VCaP (cell line): ENCODE results near the gene TBC1D8.
A peak's percentile ranks its signal among the peaks of the same experiment; 100 is the strongest.

Experiments used
- H3K27ac ChIP-seq: fragments of 450-650 bp; 2 replicates; pipeline ENCODE4 v1.5.1; 2017
- TF ChIP-seq, protein P1 (sequence below): fragments of 450-650 bp; conservative IDR thresholded peaks from 2 replicates; pipeline ENCODE4 v1.5.1; 2017; ENCODE audit warnings: mild to moderate bottlenecking, moderate library complexity

The TBC1D8 gene

DNA sequence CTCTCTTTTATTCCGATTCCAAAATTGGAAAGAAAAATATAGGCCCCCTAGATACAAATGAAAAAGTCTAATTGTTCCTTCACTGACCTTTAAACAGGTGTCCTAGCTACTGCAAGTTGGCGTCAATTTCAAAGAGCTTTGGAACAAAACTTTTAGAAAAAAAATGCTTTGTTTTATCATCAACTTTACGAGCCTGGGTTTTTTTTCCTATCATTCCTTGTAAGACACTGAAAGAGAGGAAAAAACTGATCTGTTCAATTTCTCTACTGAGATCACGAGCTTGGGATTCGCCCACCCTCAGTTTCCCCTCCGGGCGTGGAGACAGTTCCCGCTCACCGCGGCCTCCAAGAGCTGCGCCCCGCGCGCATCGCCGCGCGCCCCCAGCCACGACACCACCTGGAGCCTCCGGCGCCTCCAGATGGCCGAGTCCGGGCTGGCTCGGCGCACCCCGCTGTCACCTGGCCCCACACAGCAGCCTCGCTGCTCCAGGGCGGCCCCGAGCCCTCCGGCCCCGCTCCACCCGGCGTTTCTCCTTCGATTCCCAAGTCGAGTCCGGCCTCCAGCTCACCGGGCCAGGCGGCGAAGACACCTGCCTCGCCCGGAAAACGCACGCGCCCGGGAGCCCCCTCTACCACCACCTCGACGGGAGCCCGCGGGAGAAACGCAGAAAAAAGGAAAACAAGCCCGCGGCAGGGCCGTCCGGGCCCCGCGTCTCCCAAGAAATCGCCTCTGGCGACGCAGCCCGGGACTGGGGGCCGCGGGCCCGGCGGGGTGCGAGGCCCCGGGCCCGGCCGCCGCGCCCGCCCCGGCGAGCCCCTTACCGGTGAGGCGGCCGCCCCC is 656 bp downstream of the TBC1D8 start:
- TF ChIP-seq, protein P1, sequence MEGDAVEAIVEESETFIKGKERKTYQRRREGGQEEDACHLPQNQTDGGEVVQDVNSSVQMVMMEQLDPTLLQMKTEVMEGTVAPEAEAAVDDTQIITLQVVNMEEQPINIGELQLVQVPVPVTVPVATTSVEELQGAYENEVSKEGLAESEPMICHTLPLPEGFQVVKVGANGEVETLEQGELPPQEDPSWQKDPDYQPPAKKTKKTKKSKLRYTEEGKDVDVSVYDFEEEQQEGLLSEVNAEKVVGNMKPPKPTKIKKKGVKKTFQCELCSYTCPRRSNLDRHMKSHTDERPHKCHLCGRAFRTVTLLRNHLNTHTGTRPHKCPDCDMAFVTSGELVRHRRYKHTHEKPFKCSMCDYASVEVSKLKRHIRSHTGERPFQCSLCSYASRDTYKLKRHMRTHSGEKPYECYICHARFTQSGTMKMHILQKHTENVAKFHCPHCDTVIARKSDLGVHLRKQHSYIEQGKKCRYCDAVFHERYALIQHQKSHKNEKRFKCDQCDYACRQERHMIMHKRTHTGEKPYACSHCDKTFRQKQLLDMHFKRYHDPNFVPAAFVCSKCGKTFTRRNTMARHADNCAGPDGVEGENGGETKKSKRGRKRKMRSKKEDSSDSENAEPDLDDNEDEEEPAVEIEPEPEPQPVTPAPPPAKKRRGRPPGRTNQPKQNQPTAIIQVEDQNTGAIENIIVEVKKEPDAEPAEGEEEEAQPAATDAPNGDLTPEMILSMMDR = no peak
- H3K27ac ChIP-seq = peak overlapping the region; percentile 82

DNA sequence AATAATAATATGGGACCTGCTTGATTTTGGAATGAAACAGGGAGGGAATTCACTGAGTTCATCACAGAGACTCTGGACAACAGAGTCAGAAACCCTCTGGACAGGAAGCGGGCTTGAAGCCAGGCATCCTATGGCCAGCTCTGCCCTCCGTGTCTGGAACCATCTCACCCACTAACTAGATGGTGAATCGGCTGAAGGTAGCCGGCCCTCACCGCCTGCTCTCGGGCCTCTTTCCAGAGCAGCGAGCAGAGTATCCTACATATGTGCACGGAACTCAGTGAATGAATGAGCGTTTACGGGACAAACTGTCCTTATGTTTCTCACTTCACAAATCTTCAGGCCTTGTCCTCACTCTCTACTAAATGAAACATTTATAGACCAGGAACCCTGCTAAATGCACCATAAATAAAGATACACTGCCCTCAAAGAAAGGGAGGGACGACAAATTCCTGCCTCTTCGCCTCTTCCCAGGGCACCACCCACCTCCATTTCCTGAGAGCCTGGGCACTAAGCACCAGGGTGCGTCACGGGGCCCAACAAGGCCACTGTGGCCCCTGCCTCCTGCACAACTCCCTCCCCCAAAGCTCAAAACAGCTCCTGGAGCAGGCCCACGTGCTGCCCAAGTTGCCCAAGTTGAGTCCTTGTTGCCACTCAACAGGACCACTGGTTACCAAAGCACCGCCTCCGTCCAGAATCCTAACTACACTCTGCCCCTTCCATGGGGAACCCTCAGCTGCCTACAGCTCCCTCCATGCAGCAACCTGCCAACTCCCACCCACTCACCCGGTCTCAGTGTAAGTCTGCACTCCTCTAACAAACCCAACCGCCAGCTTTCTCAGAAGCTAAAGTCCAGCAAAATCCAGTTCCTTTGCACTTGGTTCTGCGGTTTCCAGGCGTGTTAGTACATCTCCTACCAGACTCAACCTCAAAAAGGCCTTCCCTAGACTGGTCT is 1.7 kb downstream of the TBC1D8 start:
- TF ChIP-seq, protein P1 = no peak
- peak overlapping the region; percentile 82; the same call in 1 of the 2 replicates for H3K27ac ChIP-seq

DNA sequence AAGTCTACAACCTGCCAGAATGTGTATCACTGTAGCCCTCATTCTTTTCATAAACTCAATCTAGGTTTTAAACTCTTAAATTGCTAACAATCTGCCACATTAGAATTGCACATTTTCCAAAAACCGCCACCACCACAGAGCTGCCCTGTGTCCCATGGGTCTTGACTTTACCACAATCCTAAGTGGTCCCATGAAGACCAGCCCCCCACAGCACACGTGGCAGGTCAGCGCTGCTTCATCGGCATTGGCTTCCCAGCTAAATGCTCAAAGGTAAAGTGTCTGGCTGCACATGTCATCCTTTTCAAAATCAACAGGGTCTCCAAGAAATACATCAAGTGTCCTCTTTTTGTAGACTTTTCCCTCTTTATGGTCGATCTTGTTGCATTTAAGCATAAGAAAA is 2.4 kb downstream of the TBC1D8 start:
- TF ChIP-seq, protein P1 = no peak
- no peak overlapping the region for H3K27ac ChIP-seq

DNA sequence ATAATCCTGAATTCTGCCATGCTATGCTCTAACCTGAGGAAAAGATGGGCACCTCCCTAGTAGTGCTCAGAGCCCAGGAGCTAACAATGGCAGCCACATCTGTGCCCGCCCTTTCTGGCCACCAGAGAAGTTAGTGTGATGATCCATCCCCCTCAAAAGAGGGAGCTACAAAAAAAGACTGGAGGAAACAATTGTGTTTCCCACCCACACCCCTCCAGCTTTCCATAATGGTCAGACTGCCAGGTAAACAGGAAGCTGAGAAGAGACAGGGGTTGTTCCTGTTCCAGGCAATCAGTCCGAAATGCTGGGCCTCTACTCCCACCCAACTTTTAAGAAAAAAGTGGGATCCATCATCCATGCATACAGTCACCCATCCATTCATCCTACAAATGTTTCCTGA is 3.2 kb downstream of the TBC1D8 start:
- no peak overlapping the region for H3K27ac ChIP-seq

DNA sequence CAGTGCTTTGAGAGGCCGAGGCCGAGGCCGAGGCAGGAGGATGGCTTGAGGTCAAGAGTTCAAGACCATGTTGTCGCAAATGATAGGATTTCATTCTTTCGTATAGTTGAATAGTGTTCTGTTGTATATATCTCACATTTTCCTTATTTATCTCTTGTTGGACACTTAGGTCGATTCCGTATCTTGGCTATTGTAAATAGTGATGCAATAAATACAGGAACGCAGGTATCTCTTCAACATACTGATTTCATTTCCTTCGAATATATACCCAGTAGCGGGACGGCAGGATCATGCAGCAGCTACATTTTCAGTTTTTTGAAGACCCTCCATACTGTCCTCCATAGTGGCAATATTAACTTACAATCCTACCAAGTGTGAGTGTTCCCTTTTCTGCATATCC is 4.1 kb downstream of the TBC1D8 start:
- TF ChIP-seq, protein P1 = no peak
- H3K27ac ChIP-seq = no peak overlapping the region

More for the DNA sequence above, 3.2 kb downstream of the TBC1D8 start:
- TF ChIP-seq, protein P1 = no peak

DNA sequence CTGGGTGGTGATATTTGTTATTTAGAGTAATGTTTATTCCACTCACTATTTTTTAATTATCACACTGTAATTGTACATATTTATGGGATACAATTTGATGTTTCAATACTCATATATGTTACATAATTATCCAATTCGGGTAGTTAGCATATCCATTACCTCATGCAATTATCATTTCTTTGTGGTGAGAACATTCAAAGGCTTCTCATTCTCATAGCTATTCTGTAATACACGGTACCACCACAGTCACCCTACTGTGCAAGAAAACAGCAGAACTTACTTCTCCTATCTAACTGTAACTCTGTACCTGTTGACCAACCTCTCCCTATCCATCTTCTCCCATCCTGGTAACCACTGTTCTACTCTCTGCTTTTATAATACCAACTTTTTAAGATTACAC is 4.6 kb downstream of the TBC1D8 start:
- H3K27ac ChIP-seq = no peak overlapping the region

DNA sequence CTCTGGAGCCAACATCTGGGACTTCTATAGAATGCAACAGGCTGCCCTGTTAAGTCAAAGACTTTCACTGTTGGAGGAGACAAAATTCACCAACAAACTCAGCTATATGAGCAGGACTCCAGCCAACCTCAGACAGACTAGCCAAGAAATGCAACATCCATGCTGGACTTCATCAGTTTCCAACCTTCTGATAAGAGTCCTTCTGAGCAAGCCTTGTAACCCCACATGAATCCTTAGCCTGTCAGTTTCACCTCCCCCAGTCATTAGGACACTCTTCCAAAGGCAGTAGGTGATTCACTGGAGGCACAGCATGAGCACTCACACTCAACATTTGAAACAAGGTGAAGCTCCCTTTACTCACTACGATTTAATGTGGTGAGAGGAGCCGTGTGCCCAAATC is 5.8 kb downstream of the TBC1D8 start:
- H3K27ac ChIP-seq = no peak overlapping the region
- TF ChIP-seq, protein P1 = no peak

More for the DNA sequence above, 4.6 kb downstream of the TBC1D8 start:
- TF ChIP-seq, protein P1 = no peak
